C4-2B (cell line): ENCODE measurements around the gene DDX1.

Source experiments
- H3K27ac ChIP-seq: fragments of 450-650 bp; 2 replicates; pipeline ENCODE4 v1.5.1; 2017
- ZFX ChIP-seq: fragments of 450-650 bp; IDR thresholded peaks from 2 replicates; pipeline ENCODE4 v1.6.1; 2017
- TF ChIP-seq, protein P1 (sequence below): fragments of 450-650 bp; conservative IDR thresholded peaks from 2 replicates; pipeline ENCODE4 v1.5.1; 2017; ENCODE audit warnings: mild to moderate bottlenecking

The DDX1 gene

DNA sequence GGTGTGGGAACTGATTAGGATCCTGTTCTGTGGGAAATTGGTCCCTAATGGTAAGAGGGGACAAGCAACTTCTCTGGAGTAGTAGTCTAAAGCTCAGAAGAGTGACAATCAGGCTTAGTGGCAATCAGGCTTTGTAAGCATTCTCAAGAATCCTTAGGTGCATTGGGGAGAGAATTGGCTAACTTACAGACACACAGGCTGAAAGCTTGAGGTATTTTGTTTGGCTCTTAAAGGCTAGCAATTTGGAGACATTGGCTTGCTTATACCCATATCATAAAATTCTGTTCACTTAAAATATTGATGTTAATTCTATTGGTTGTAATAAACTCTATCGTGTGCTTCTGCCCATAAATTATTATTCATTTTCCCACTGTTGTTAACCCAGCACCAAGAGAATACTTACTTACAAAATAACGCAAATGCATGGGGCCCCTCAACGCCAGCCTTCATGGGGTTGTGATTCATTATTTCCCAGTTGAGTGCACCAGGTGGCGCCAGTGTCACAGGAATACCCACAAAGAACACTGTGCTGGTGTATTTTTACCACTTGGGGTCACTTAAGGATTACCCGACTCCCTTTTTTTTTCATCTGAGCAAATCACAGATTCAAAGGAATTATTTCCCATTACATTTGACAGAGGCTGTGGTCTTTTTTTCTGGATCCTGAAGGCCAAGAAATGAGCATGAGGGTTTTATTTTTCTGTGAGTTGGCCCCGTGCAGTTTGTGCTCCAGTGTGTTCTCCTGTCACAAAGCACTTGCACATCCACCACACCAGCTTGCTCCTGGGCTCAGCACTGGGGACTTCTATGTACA, 45.5 kb downstream of the DDX1 start:
- H3K27ac ChIP-seq, result no peak overlapping the region
- TF ChIP-seq, protein P1, sequence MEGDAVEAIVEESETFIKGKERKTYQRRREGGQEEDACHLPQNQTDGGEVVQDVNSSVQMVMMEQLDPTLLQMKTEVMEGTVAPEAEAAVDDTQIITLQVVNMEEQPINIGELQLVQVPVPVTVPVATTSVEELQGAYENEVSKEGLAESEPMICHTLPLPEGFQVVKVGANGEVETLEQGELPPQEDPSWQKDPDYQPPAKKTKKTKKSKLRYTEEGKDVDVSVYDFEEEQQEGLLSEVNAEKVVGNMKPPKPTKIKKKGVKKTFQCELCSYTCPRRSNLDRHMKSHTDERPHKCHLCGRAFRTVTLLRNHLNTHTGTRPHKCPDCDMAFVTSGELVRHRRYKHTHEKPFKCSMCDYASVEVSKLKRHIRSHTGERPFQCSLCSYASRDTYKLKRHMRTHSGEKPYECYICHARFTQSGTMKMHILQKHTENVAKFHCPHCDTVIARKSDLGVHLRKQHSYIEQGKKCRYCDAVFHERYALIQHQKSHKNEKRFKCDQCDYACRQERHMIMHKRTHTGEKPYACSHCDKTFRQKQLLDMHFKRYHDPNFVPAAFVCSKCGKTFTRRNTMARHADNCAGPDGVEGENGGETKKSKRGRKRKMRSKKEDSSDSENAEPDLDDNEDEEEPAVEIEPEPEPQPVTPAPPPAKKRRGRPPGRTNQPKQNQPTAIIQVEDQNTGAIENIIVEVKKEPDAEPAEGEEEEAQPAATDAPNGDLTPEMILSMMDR, result peak; percentile 84
- no peak for TF ChIP-seq ZFX

DNA sequence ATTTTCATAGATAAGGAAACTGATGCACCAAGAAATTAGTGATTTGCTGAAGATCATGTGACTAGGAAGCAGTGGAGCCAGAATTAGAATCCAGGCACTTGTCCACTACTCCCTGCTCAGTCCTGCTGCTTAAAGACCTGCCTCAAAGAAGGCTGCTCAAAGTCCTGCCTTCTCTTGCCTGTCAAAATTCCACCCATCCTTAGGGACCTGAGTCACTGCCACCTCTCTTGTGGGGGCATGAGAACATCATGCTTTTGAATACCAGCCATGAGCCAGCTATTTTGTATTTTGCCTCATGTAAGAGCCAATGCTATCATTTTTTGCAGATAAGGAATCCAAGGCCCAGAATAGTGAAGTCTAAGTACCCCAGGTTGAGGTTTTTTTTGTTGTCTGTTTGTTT, 47.1 kb downstream of the DDX1 start:
- no peak for TF ChIP-seq ZFX
- TF ChIP-seq, protein P1, result no peak
- H3K27ac ChIP-seq, result no peak overlapping the region

DNA sequence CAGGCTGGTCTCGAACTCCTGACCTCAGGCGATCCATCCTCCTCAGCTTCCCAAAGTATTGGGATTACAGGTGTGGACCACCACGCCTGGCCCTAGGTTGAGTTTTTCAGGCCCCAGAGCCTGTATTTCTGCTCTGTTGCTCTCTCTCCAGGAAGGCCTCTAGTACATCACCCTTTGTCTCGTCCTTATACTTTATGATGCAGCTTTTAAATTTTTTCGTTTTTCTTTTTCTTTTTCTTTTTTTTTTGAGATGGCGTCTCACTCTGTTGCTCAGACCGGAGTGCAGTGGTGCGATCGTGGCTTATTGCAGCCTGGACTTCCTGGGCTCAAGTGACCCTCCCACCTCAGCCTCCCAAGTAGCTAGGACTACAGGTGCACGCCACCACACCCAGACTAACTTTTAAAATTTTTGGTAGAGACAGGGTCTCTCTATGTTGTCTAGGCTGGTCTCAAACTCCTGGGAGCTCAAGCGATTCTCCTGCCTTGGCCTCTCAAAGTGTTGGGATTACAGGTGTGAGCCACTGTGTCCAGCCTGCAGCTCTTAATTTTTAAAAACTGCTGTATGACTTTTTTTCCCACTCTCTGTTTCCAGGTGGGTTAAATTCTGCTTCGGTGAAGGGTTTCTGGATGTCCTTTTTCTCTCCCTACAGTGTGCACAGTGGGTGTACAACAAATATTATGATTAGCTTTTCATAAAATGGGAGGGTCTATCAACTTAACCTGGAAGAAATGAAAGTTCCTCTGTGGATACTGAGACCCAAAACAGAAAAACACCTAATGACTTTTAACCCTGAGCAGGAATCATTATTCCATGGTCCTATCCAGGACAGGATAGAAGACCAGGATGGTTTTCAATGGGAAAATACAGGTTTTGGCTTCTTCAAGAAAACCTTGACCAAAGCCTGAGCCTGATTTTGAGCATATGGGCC, 47.9 kb downstream of the DDX1 start:
- no peak overlapping the region for H3K27ac ChIP-seq
- no peak for TF ChIP-seq ZFX
- TF ChIP-seq, protein P1, result no peak

DNA sequence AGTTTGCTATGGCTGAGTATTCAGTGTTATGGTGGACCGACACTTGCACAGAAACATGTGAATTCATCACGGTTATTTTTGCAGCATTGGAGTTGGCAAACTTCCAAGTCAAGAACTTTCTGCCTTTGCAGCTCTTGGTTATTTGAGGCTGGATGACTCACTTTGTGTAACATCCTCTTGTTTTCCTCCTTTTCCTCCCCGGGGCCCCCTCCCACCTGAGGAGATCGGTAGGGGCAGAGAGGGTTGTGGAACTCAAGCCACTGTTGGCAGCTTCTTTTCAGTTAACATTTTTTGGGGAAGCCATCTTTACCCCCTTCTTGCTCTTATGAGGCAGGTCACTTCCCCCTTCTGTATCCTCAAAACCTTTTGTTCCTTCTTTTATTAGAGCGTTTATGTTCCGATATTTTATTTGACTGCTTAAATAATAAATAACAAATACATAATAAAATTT, 48.6 kb downstream of the DDX1 start:
- no peak overlapping the region for H3K27ac ChIP-seq
- no peak for TF ChIP-seq ZFX
- TF ChIP-seq, protein P1, result no peak

DNA sequence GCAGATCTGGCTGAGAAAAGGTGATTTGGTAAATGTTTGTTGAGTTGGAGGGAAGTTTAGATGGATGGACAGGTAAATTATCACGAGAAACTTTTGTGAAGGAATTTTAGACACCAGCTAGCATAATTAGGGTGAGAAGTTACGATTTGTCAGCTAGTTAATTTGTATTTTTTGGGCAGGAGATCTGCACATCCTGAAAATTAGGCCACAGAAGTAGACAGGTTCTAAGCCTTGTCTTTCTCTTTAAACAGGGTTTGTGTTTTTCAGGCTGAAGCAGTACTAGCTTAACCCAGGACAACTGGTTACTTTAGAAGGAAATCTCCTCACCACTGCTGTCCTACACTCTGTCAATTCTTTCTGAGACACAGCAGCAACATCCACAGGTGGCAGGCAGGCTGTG, 49.1 kb downstream of the DDX1 start:
- no peak overlapping the region for H3K27ac ChIP-seq
- TF ChIP-seq, protein P1, result no peak
- TF ChIP-seq ZFX, result no peak

DNA sequence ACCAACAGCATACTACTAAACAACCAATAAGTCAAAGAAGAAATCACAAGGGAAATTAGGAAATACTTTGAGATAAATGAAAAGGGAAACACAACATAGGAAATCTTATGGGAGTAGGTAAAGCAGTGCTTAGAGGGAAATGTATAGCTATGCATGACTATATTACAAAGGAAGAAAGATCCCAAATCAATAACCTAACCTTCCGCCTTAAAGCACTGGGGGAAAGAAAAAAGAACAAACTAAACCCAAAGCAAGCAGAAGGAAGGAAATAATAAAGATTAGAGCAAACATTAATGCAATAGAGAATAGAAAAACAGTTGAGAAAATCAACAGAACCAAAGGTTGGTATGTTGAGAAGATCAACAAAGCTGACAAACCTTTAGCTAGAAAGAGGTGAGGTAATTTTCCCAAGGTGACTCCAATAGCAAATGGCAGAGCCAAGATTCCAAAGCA, 49.9 kb downstream of the DDX1 start:
- TF ChIP-seq, protein P1, result no peak
- TF ChIP-seq ZFX, result no peak

More for the DNA sequence above, 49.9 kb downstream of the DDX1 start:
- H3K27ac ChIP-seq, result no peak overlapping the region
